LoVo (cell line): ENCODE data around the gene TMTC1.

Experiments used
- DNase-seq: peaks from one replicate; pipeline ENCODE4 v3.0.0-alpha.2; 2016; ENCODE audit warnings: low spot score

The TMTC1 gene

DNA sequence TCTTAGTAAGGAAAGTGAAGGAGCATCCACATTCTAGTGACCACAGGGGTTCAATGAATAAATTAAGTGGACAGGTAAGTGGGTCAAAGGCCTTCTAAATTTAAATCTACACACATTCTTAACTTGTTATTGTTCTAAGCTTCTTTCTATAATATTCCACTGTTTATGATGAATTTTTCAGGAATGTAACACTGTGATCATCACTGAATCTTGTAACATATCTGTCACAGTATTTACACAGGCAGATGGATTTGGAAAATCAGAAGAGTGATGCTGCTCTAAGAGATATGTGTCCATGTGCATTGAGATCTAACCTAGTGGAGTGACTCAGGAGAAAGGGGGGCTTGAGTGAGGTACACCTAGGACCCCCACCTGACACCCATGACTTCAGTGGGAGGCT, 170.8 kb downstream of the TMTC1 start:
- no peak for DNase-seq

- DNase-seq: no peak
Observed at GRCh38 chr12:29611906-29612305, 171.8 kb downstream of the TMTC1 start.

DNA sequence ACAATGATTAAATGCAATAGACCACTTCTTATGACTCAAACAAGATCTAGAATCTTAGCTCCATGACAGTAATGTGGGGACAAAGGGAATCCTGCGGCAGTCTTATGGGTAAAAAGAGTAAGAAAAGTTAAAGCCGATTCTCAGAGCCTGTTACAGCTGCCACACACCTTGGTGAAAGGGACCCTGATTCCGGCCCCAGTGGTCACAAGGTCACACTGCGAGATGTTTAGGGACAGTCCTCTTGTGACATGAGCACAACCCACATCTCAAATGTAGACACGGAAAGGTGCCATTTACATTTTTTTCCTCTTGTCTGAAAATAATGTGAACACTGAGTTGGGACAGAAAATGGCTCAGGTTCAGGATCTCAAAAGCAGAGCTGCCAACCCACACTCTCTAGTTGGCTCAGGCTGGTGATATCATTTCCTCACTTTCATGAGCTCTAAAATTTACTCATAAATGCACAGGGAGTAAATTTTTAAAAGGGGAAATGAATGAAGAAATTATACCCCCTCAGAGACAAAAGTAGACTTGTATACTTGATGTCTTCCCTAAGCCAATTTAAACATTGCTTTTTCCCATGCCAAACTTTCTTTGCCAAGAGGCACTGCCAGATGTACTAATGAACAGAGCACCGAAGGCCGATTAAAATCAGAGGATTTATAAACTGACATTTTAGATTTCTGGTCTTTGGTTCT, 173.1 kb downstream of the TMTC1 start:
- DNase-seq: no peak

DNA sequence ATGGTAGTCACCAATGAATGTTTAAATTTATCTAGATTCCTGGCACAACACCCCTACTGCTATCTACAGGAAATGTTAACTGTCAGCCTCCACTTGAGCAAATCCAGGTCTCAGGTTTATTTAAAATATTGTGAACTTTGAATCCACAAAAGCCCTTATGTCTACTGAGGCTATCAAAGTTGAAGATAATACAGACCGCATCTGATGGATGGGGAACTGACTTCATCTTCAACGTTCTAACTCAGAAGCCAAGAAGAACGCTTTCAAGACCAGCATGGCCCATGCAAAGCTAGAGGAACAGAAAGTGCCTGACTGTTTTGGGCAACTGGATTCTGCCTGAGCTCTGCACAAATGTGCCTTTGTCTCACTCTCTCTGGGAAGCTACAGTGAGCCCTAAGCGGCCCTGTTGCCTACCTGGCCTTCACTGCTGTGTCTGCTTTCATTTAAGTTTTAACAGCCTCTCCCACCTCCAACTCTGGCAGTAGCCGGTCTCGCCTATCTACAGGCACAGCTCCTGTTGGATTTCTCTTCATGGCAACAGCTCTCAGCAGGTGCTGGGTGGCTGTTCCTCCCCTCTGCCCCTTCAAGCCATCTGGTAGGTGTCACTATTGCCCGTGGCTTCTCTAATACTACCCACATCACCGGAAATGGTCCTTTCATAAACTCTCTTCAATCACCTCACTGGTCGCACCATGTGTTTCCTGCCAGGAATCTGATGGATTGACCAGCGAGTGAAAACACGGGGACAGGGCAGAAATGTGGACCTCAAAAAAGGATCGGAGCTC, 174.1 kb downstream of the TMTC1 start:
- no peak for DNase-seq

DNA sequence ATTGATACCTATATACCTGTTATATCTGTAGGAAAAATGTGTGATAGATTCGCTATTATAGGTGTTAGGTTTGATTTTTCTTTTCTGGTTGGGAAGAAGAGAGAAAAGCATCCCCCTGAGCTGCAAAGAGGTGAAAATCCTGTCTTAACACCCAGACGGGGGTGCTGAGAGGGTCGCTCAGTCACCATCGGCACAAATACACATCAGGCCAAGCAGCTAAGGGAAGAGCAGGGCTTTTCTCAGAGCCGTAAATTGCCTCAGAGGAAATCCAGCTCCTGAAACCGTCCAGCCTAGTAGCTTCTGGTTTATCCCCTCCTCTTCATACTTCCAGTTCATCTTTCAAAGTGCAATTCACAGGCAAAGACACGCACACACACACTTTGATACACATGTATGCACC, 175.2 kb downstream of the TMTC1 start:
- DNase-seq: no peak

- DNase-seq: no peak
Observed at GRCh38 chr12:29599381-29599780, 184.4 kb downstream of the TMTC1 start.

GRCh38 chr12:29595071-29595755, 188.5 kb downstream of the TMTC1 start:
- no peak for DNase-seq

DNA sequence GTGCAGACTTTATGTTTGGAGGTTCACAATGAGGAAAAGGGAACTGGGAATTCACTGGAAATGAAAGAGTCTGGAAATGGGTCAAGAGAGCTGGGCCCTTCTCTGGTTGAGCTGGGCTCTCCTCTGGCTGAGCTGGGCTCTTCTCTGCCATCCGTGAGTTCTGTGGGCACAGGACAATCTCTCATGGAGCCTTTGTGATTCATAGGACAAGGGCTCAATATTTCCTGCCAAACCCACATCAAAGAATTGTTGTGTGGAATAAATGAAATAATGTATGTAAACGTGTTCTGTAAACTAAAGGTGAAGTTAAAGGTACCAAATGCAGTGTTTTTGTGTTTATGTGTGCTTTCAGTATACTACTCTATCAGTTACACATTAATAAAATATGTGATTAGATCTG, 190.7 kb downstream of the TMTC1 start:
- DNase-seq: no peak

GRCh38 chr12:29591140-29592020, 192.4 kb downstream of the TMTC1 start:
- no peak for DNase-seq

DNA sequence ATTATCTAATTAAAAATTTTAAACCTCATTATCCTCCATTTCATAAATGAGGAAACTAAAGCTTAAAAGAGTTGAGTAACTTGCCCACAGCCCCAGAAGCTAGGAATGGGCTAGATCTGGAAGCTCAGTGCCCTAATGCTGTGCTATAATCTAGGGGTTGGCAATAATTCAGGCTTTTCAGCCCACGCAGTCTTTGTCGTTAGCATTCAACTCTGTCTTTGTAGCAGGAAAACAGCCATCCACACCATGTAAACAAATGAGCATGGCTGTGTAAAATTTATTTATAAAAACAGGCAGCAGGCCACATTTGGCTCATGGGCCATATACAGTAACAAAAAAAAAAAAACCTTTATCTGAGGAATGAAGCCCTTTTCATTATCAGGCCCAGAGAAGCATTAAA, 193.9 kb downstream of the TMTC1 start:
- DNase-seq: no peak

GRCh38 chr12:29589286-29589820, 194.4 kb downstream of the TMTC1 start:
- no peak for DNase-seq

GRCh38 chr12:29582677-29583272, 201.0 kb downstream of the TMTC1 start:
- DNase-seq: no peak

DNA sequence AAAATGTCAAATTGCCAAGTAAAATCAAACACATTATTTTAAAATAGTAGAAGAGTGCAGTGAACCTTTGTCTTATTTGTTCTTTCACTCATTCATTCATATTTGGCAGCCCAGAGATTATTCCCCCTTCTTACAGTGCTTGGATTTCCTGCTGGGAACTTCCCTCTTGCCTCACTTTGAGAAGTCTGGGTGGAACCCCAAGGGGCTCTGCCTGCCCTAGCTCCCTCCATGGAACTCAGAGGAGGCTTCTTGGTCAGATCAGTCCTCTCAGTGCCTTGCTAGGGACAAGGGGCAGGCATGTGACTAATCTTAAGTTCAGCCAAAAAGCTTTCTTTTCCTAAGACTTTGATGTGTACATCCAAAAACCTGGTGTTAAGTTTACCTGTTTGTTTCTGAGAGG, 201.6 kb downstream of the TMTC1 start:
- DNase-seq: no peak

- DNase-seq: no peak
Observed at GRCh38 chr12:29581631-29582030, 202.1 kb downstream of the TMTC1 start.

DNA sequence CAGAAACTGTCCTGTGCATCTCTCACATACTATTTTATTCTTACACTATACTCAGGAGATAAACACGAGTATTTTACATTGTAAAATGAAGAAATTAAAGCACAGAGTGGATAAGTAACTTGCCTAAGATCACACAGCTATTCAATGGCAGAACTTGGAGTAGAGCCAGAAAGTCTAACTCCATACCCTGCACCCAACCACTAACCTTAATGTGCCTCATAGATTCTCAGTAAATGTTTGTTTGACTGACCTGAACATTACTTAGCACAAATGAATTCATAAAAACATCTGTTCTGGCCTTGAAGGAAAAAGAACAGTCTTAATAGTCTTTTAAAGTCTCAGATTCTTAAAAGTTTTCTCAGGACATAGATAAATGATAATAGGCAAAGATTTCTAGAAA, 202.8 kb downstream of the TMTC1 start:
- no peak for DNase-seq

GRCh38 chr12:29578731-29579130, 205.0 kb downstream of the TMTC1 start:
- no peak for DNase-seq

GRCh38 chr12:29578070-29578469, 205.7 kb downstream of the TMTC1 start:
- no peak for DNase-seq

DNA sequence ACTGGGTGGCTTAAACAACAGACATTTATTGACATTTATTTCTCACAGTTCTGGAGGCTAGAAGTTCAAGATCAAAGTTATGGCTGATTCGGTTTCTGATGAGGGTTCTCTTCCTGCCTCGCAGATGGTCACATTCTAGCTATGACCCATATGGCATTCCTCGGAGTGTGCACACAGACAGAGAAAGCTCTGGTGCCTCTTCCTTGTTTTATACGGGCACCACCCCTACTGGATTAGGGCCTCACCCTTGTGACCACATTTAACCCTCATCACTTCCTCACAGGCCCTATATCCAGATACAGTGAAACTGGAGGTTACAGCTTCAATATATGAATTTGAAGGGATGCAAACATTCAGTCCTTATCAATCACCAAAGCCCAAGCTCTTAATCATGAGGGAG, 209.2 kb downstream of the TMTC1 start:
- no peak for DNase-seq

DNA sequence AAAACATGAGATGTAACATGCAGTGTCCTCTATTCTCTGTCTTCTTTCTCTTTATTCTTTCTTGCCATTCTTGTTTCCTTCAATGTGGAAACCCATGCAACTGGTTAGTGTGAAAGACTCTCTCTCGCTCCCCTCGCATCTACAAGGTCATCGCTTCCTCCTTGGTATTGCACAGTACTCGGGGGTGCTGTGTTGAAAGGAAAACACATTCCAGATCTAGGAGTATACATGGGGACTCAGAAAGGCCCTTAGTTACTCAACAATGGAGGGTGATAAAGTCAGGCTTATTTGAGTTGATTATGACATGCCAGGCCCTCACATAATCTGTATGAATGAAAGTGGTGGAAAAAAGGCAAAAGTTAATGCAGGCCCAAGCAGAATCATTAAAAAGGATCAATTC, 210.8 kb downstream of the TMTC1 start:
- DNase-seq: no peak

DNA sequence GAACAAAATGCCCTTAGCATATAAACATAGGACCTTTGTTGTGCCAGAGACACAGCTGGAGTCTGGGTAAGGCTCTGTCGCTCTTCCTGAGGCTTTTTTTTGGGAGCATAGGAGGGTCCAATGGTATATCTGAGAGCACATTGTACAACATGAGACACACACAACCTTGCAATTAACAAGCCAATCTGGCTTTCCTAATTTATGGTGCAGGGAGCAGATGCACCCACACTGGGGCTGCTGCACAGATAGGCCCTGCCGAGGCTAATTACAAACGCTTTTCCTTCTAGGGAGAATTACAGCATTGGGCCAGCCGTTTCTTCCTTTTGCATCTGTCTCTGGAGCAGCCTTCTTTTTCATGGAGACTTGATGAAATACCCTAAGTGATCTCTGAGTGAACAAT, 211.3 kb downstream of the TMTC1 start:
- no peak for DNase-seq

DNA sequence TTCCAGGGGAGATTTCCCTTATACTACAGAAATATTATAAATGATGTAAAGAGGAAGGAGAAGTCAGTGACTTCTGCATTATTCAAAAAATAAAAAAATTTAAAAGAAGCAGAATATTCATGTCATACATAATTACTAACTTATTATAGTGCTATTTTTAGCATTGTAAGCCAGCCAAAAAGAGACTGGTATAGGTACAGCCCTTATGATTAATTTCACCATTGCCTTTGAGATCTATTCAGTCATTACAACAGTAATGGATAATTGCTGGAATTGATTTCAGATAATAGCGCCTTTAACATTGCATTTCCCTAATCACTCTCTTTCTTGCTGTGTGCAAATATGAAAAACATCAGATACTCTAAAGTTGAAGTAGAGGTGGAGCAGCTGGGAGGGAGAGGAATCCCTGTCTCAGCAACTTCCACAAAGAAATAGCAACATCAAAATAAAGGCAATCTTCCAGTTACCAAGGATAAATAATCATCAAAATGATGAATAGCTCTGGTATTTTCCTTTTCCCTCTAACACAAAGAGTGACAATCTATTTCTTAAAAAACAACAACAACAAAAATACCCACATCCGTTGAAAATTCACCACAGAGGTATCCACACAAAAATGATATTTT, 214.5 kb downstream of the TMTC1 start:
- no peak for DNase-seq
